Calu3 (cell line): ENCODE data around the gene CCDC171. TPM values are rescaled to one million over a fixed set of nuclear protein-coding genes. Genes with fewer than 3 reads are reported as not detected.

Experiments
- BruUV-seq: library from RNA; stranded (reverse); fragments of 400-500 nt; replicated peaks from 2 replicates; lab custom pipeline; 2021; lab: Mats Ljungman, UMichigan
- CTCF ChIA-PET: fragments of 300-600 bp; sonication (Branson Sonifier 250); formaldehyde crosslinking; loops from one replicate; lab custom pipeline; 2022; ENCODE audit warnings: antibody characterized with exemption; lab: Charles Lee
- DNase-seq: peaks from one replicate; pipeline ENCODE4 v3.0.0; 2022
- H3K27ac Mint-ChIP-seq: one replicate; pipeline ENCODE4 v1.8.0; 2022; ENCODE audit warnings: mixed read lengths; ENCODE audit not compliant: unreplicated experiment
- H3K27me3 Mint-ChIP-seq: one replicate; pipeline ENCODE4 v1.8.0; 2022; ENCODE audit warnings: mixed read lengths; ENCODE audit not compliant: unreplicated experiment
- H3K36me3 Mint-ChIP-seq: one replicate; pipeline ENCODE4 v1.8.0; 2022; ENCODE audit warnings: mild to moderate bottlenecking, moderate library complexity, mixed read lengths; ENCODE audit not compliant: insufficient read depth, unreplicated experiment
- H3K4me1 Mint-ChIP-seq: one replicate; pipeline ENCODE4 v1.8.0; 2022; ENCODE audit warnings: mild to moderate bottlenecking, low read depth, mixed read lengths; ENCODE audit not compliant: unreplicated experiment
- H3K4me3 Mint-ChIP-seq: one replicate; pipeline ENCODE4 v1.8.0; 2022; ENCODE audit warnings: mild to moderate bottlenecking, low read depth, moderate library complexity, mixed read lengths; ENCODE audit not compliant: unreplicated experiment
- H3K9me3 Mint-ChIP-seq: one replicate; pipeline ENCODE4 v1.8.0; 2022; ENCODE audit warnings: low read depth, mixed read lengths; ENCODE audit not compliant: unreplicated experiment
- CTCF ChIP-seq: fragments of 200-600 bp; IDR thresholded peaks from one replicate; pipeline ENCODE4 v1.8.0; 2022; ENCODE audit warnings: antibody characterized with exemption; ENCODE audit not compliant: unreplicated experiment
- intact Hi-C: fragments of 100-400 bp; cut with micrococcal nuclease; formaldehyde crosslinking; loops from one replicate; pipeline ENCODE4 v1.10.0; 2022; ENCODE audit not compliant: unreplicated experiment
- total RNA-seq: library from RNA; stranded (reverse); gene quantifications from 2 replicates; pipeline ENCODE4 v1.2.3, GENCODE V29; 2022

Gene CCDC171
- total RNA-seq, 1 experiment from 2014 or later: 2.1 TPM

- CTCF ChIA-PET: no interaction called here
- no peak for TF ChIP-seq CTCF
- Mint-ChIP-seq H3K27ac (no peak overlapping the region), H3K36me3 (no peaks in the 10 kb centered on the region), H3K27me3 (no peaks in the 10 kb centered on the region), H3K4me1 (no peaks in the 10 kb centered on the region), H3K9me3 (no peaks in the 10 kb centered on the region), H3K4me3 (no peak overlapping the region)
- DNase-seq: no peak
- no TSS peak for BruUV-seq
- intact Hi-C loops: no loop called here
Observed at GRCh38 chr9:15961217-15961616, 408.4 kb downstream of the CCDC171 start.

- H3K9me3 Mint-ChIP-seq: no peaks in the 10 kb centered on the region
- no peak overlapping the region for H3K27ac Mint-ChIP-seq
- no peak for TF ChIP-seq CTCF
- intact Hi-C loops: no loop called here
- no peaks in the 10 kb centered on the region for H3K36me3 Mint-ChIP-seq
- no peak overlapping the region for H3K4me3 Mint-ChIP-seq
- H3K4me1 Mint-ChIP-seq: no peaks in the 10 kb centered on the region
- BruUV-seq: no TSS peak
- H3K27me3 Mint-ChIP-seq: no peaks in the 10 kb centered on the region
- no peak for DNase-seq
- CTCF ChIA-PET: no interaction called here
Observed at GRCh38 chr9:15965246-15965745, 412.5 kb downstream of the CCDC171 start.

GRCh38 chr9:15966471-15966870 is 413.6 kb downstream of the CCDC171 start:
- H3K27ac Mint-ChIP-seq: no peak overlapping the region
- no peak for TF ChIP-seq CTCF
- no TSS peak for BruUV-seq
- DNase-seq: no peak
- no peaks in the 10 kb centered on the region for H3K4me1 Mint-ChIP-seq
- no peak overlapping the region for H3K4me3 Mint-ChIP-seq
- no peaks in the 10 kb centered on the region for H3K9me3 Mint-ChIP-seq
- no peaks in the 10 kb centered on the region for H3K27me3 Mint-ChIP-seq
- intact Hi-C loops: no loop called here
- H3K36me3 Mint-ChIP-seq: no peaks in the 10 kb centered on the region
- CTCF ChIA-PET: no interaction called here

GRCh38 chr9:15967068-15967467 is 414.2 kb downstream of the CCDC171 start:
- no peaks in the 10 kb centered on the region for H3K27me3 Mint-ChIP-seq
- BruUV-seq: no TSS peak

More at GRCh38 chr9:15967068-15967467, 414.2 kb downstream of the CCDC171 start:
- no peaks in the 10 kb centered on the region for H3K9me3 Mint-ChIP-seq
- intact Hi-C loops: no loop called here
- H3K36me3 Mint-ChIP-seq: no peaks in the 10 kb centered on the region
- CTCF ChIA-PET: no interaction called here
- no peak overlapping the region for H3K27ac Mint-ChIP-seq
- DNase-seq: no peak
- no peaks in the 10 kb centered on the region for H3K4me1 Mint-ChIP-seq
- no peak overlapping the region for H3K4me3 Mint-ChIP-seq
- TF ChIP-seq CTCF: no peak
